Stimulated activated CD8-positive, alpha-beta memory T cell treated with anti-CD3 and anti-CD28 coated beads, Interleukin-12 subunit alpha, Interleukin-12 subunit beta, amount 100 ng/mL, for 1 hour (primary cell): ENCODE results near the gene TMEM135.

Experiments
- DNase-seq: peaks from one replicate; pipeline ENCODE4 v3.0.0-alpha.2; 2020; ENCODE audit warnings: low read depth

Gene TMEM135

DNA sequence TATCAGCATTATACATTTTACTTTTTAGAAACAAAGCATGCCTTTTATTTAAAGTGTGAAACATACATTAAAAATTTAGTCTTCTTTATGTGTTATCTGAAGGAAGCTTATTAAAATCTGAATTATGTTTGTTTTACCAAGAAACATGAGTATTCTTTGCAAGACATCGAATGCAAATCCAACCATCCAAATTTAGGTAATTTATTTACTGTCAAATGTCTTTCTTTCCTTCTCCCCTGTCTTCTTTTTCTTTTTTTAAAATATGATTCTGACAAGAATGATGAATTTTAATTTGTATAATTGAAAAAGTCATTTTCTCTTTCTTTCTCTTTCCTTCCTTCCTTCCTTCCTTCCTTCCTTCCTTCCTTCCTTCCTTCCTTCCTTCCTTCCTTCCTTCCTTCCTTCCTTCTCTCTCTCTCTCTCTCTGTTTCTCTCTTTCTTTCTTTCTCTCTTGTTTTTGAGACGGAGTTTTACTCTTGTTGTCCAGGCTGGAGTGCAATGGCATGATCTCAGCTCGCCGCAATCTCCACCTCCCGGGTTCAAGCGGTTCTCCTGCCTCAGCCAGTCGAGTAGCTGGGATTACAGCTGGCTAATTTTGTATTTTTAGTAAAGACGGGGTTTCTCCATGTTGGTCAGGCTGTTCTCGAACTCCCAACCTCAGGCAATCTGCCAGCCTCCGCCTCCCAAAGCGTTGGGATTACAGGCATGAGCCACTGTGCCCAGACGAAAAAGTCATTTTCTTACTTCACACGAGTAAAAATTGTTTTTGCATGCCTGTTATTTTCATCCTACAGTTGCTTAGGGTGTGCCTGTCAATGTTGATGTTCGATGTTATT is 157.5 kb downstream of the TMEM135 start:
- DNase-seq: no peak

DNA sequence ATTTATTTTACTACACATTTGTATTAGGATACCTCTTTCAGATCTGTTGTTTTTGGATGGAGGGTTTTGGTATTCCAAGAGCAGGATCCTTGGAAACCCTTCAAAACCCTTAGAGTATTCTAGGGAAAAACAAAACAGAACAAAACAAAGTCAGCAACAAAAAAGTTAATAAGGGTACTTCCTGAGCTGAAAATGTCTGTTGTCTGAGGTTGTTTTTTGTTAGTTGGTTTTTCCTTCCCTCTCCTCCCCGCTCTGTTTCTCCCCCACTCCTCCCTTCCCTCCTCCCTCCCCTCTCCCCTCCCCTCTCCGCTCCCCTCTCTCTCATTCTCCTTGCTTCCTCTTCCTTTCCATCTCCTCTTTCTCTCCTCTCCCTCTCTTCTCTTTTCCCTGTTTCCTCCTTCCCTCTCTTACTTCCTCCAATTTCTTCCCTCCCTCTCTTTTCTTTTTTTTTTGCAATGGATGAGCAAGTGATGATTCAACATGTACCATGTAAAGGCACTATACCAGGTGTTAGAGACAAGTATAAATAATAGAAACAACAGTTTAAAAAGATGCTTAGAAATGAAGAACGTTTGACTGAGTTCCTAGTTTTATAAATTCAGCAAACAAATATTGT is 160.6 kb downstream of the TMEM135 start:
- no peak for DNase-seq

DNA sequence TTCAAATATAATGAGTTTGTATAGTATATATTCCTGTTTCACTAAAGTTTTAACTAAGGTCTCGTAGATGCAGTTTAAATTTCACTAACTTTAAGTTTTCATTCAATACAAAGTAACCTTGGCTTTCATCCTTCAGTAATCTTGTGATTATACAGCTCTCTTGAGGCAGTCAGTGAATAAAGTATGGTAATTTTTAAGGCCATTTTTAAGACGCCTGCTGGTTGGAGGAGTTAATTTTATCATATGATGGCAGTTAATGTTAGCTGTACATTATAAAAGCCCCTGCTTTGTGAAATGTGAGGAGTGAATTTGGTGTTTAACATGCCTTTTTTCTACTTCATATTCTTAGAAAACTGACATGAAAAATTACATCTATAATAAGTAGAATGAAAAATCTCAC is 163.6 kb downstream of the TMEM135 start:
- DNase-seq: no peak

DNA sequence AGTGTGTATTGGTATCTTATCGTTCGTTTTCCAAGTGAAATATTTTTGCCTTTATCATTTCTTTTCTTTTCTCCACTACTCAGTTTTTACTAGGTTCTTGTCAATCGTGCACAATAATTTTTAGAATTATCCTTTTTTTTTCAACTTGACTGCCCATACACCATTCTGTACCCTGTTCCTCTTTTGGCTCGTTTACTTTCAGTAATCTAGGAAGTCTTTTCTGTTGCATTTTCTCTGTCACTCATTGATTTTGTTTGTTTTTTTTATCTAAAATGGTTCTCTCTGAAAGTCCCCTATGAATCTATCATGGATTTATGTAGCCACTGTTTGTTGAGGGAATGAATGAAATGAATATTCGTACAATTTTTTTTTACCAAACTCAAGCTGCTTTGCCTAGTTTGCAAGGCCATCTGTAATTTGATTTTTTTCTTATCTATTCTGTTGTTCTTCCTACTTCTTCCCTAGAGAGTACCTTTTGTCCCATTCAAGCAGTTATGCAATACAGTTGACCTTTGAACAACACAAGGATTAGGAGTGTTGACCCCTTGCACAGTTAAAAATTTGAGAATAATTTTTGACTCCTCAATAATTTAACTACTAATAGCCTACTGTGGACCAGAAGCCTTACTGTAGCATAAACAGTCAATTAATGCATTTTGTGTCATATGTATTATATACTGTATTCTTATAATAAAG is 166.3 kb downstream of the TMEM135 start:
- no peak for DNase-seq

DNA sequence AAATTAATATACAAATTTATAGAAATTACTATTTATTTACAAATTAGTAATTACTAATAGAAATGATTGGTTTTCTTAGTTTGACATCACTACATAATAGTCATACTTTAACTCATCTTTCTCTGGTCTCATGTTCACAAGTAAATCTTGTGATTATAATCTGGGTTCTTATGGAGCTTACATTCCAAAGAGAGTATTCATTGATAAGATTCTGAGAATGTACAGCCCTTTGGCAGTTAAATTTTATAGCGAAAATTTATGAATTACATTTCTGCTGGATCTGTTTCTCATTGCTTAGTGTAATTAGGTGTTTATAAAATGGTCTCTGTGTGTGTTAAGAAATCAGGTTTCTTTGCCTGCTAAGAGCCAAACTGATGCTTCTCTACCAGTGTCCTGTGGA is 175.2 kb downstream of the TMEM135 start:
- DNase-seq: no peak

DNA sequence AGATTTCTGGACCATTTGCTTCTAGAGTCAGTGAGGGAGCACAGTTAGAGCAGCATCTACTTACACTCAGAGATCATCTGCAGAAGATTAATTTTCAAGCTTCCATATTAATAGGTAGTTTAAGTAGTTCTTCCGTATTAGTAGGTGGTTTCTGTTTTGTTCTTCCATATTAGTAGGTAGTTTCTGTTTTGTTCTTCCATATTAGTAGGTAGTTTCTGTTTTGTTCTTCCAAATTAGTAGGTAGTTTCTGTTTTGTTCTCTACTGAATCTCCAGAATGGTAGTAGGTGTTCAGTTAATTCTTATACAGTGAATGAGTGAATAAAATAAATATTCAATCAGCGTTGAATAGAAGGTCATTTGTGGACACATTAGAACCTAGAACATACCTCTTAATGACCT is 175.7 kb downstream of the TMEM135 start:
- no peak for DNase-seq

DNA sequence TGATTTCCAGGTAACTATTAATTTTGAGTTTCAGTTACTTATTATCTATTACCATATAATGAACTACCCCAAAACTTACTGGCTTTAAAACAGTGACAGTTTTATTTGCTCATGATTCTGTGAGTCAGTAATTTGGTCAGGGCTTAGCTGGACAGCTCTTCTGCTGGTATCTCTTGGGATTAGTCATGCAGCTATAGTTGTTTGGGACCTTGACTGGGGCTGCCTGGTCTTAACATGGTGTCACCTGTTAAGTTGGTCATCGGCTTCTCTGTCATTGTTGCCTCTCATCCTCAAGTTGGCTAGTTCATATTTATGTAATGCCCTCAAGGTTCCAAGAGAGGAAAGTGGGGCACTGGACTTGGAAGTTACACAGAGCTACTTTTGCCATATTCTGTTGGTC is 177.5 kb downstream of the TMEM135 start:
- DNase-seq: no peak

DNA sequence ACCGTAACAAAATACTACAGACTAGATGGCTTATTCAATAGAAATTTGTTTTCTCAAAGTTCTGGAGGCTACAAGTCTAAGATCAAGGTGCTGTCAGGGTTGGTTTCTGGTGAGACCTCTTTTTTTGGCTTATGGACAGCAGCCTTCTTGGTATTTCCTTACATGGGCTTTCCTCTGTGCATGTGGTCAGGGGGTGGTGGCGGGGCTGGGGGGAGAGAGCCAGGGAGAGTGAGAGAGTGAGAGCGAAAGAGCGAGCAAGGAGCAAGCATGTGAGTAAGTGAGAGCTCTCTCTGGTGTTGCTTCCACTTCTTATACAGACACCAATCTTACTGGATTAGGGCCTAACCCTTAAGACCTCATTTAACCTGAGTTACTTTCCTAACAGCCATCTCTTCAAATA is 181.5 kb downstream of the TMEM135 start:
- DNase-seq: no peak

DNA sequence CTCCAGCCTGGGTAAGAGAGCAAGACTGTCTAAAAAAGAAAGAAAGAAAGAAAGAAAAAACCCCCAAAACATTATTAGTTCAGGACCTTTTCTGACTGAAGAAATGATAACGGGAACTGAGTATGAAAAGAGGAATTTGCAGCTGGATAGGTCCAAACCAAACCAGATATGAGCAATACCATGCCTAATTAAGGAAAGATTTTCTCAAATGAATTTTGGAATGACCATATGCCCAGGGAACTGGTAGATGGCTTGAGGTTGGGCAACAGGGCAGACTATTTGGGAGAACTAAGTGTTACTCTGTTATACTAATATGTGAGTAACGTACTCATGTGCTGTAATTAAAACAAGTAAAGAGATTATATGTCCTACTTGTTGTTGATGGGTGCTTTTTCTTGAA is 186.1 kb downstream of the TMEM135 start:
- DNase-seq: no peak

DNA sequence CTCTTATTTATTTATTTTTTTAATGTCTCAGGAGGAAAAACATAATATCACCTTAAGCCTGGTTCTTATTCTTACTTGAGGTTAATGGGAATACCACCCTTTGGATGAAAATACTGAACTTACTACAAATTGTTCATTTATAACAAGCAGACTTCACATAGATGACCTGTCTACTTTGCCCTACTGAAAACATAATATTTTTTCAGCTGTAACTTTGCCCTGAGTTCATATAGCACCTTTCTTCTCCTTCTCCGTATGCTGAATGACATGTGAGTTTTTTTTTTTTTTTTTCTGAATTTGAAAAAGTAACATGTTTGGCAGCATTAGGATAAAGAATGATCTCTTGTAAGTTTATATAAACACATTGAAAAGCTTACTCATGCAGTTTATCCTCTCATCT is 186.8 kb downstream of the TMEM135 start:
- DNase-seq: no peak

DNA sequence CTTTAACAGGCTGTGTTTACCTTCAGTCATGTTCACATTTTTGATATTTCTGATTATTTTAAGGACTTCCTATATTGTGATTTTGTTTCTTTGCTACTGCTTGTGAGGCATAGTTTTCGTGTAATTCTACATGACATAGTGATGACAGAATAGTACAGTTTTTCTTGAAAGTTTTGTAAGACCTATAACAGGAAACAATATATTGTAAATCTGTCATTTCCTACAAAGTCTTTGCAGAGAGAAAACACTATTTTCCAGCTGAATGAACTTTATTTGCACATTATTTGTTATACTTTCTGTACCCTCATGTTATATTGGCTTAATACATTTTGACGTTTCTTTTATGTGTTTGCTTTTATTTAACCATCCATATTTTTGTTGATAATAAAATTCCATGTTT is 191.1 kb downstream of the TMEM135 start:
- DNase-seq: no peak

DNA sequence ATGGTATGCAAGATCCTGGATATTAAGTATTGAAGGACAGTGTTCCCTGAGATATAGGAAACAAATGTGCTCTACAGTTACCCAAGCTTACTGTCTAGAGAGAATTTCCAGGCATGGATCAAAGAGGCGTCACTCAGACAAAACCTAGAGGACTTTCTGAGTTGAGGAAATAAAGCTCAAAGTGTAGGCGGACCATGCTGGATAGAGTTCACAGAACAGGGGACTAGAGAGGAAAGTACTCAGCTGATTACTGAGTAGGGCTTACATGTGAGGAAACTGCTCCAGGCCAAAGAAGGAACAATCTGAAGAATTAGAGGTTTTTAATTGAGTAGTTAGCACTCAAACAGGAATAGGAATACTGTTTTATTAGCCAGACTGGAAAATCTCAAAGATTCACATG is 193.3 kb downstream of the TMEM135 start:
- no peak for DNase-seq

DNA sequence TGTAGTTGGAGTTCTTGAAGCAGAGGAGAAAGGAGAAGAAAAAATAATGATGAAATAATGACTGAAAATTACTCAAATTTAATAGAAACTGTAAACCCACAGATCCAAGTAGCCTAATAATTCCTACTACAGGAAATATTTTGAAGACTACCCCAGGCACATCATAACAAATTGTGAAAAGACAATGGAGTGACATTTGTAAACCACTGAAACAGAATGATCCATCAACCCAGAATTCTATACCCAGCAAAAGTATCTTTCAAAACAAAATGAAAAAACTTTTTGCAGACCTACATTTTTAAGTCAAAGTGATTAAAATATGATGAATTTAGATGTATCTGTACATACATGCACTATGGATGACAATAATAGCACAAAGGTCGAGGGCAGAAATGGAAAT is 194.6 kb downstream of the TMEM135 start:
- DNase-seq: no peak

DNA sequence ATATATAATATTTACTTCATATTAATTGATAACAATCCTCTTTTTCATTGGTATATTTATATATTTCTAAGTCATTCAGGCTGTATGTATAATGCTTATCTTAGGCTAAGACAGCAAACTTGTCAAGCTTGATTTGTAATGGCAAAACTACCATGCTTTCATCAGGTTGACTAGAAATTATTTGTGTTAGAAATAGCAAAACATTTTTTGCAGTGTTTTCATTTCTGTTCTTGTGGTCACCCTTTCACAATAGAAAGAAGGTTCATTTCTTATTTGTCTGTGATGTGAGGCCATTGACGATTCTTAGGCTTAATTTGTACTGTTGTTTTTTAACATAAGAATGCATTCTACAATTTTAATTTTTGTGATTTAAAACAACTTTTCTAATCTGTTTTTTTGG is 197.6 kb downstream of the TMEM135 start:
- DNase-seq: no peak

DNA sequence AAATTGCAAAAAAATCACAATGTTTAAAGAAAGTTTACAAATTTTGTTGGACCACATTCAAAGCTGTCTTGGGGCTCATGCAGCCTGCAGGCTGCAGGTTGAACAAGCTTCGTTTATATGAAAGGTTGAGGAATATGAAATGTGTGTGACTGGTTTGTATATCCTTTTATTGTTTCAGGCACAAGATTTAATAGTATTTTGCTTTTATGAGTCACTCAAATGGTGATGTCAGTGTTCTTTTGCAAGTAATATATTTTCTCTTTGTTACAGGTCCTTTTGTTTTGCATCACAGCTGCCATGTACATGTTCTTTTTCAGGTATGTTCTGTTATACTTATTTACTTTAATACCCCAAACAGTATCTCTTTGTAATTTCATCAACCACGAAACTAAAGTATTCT is 198.6 kb downstream of the TMEM135 start:
- DNase-seq: no peak

DNA sequence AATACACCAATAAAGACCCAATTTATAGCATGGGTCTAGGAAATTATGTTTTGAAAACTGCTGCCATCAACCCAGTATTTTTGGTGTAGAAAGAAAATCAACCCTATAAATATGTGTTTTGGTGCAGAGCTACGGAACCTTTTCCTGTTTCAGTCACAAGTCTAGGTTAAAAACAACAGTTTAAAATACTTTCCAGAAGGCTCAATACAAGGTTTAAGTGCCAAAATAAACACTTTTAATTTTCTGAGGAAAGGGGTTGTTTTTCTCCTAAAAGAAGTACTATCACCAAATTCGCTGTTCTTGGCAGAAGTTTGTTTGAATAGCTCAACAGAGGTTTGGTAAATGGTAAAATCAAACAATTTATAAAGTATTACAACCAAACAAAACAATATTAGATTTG is 201.3 kb downstream of the TMEM135 start:
- no peak for DNase-seq

DNA sequence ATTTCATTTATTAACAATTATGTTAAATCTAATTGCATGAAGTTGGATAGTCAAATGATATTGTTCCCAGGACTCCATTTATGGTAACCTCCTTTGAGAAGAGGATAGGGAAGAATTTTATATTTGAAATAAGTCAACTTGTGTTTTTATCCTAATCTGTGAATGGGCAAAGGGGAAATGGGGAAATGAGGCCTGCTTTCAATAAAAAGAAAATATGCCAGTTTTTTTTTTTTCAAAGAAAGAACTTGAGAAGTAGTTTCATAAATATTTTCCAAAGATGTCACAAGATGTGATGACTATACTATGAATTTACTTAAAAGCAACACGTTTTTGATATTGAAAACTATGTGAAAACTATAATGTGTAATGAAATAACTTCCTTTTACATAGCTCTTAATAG is 201.8 kb downstream of the TMEM135 start:
- DNase-seq: no peak

DNA sequence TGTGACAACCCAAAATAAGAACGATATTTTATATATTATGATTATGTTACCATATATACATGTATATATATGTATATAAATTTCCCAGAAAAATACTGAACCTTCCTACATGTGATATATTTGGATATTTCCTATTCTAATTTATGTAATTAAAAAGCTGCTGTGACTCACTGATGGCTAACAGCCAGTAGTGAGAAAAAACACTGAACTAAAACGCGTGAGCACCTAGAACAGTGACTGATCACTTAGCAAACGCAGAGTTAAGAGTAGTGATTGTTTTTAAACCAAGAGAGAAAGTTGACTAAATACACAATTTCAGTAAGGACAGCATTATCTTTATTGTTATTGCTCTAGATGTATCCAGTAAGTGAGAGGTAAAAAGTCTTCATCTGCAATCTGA is 213.8 kb downstream of the TMEM135 start:
- DNase-seq: no peak

DNA sequence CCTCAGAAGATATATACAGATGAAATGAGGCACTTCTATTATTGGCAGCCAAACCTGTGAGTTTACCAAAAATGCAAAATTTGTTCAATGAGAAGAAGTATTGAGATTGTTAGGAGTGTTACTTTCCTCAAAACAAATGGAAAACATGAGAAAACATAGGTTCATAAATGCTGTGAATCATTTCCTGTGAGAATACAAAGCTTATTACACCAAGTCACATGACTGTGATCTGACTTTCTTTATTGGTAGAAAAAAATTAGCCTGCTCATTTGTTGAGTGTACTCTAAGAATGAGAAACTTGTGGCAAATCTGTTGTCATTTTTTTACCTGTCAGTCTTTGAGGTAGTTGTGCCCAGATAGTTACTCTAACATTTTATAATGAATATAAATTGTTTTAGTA is 215.1 kb downstream of the TMEM135 start:
- DNase-seq: no peak

DNA sequence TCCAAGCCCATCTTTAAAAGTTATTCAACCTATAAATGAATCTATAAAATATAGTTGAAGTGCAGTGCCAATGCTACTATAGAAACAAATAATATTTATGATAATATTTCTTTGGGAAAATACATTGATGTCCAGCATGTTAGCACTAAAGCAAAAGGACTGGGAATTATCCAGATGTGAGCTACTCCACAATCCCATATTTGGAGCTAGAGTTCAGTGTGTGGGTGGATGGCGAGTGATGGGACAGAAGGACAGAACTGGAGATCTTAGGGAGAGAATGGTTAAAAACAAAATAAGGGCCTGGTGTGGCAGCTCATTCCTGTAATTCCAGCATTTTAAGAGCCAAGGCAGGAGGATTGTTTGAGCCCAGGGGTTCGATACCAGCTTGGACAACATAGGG is 216.8 kb downstream of the TMEM135 start:
- DNase-seq: no peak

DNA sequence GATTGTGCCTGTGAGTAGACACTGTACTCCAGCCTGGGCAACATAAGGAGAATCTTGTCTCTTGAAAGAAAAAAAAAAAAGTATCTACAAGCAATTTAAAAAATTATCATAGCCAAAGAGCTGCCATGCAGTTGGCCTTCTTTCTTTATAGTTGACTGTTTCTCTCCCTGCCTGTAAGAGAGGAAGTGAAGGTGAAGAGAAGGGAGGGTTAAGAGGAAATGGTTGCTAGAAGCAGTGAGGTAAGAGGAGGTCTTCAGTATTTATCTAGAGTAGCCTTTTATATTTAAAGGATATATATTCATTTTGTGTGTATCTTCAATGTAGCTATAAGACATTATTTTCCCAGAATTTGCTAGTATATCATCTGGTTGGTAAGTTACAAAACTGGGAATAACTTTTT is 217.9 kb downstream of the TMEM135 start:
- no peak for DNase-seq

DNA sequence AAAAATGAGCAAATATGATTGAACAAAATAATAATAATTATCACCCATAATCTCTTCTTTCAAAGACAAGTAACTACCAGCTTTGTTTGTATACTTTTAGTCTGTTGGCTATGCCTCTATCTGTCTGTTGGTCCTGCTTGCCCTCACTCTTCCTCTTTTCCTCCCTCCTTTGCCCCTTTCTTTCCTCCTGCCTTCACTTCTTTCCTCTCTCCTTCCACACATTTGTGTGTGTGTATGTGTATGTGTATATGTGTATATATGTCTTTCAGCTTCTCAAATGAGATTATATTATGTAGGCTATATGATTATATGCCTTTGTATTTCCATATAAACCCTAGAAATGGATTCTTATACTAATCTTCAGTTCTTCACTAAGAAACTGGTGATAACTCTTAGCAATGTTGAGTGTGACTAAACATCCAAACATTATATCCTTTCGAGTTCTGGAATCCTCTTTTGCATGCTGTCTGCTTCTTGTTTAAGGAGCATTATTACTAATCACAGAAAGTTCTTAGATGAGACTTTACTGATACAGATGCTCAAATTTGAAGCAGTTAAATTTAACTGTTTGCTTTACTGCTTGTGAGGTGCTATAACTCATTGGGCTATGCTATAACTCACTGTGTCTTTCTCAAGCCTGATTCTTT is 219.1 kb downstream of the TMEM135 start:
- DNase-seq: no peak
